Pons (tissue), 1 donor: ENCODE results near the gene EDA.
A peak's percentile ranks its signal among the peaks of the same experiment; 100 is the strongest.
"Not testable (repeated sequence)": the region's sequence is repeated elsewhere in the genome, so short reads cannot be mapped to it uniquely, and the experiment has no call there.

ENCODE experiments used
- DNase-seq: peaks from one replicate; pipeline ENCODE4 v3.0.0-alpha.2; 2016; ENCODE audit warnings: low spot score

Gene EDA

GRCh38 chrX:69959712-69960111, 343.8 kb downstream of the EDA start:
- no peak for DNase-seq

GRCh38 chrX:69961365-69962072, 345.6 kb downstream of the EDA start:
- no peak for DNase-seq

GRCh38 chrX:69968950-69969349, 353.0 kb downstream of the EDA start:
- peak; percentile 1 for DNase-seq

GRCh38 chrX:69969460-69969859, 353.5 kb downstream of the EDA start:
- no peak for DNase-seq

- no peak for DNase-seq
Observed at GRCh38 chrX:69987691-69988090, 371.8 kb downstream of the EDA start.

- DNase-seq: no peak
Observed at GRCh38 chrX:69988955-69989394, 373.1 kb downstream of the EDA start.

GRCh38 chrX:69991685-69992084, 375.8 kb downstream of the EDA start:
- DNase-seq: no peak

GRCh38 chrX:69993494-69993893, 377.6 kb downstream of the EDA start:
- no peak for DNase-seq

- DNase-seq: no peak
Observed at GRCh38 chrX:69995362-69996112, 379.6 kb downstream of the EDA start.

- no peak for DNase-seq
Observed at GRCh38 chrX:69996113-69996468, 380.2 kb downstream of the EDA start.

GRCh38 chrX:69998299-69998698, 382.4 kb downstream of the EDA start:
- DNase-seq: not testable (repeated sequence)

- DNase-seq: no peak
Observed at GRCh38 chrX:70001269-70001668, 385.4 kb downstream of the EDA start.

- no peak for DNase-seq
Observed at GRCh38 chrX:70001708-70002341, 385.9 kb downstream of the EDA start.

GRCh38 chrX:70007946-70008345, 392.0 kb downstream of the EDA start:
- no peak for DNase-seq

GRCh38 chrX:70009049-70009448, 393.1 kb downstream of the EDA start:
- DNase-seq: no peak

- no peak for DNase-seq
Observed at GRCh38 chrX:70009970-70010369, 394.1 kb downstream of the EDA start.

- DNase-seq: no peak
Observed at GRCh38 chrX:70012756-70013155, 396.8 kb downstream of the EDA start.

- no peak for DNase-seq
Observed at GRCh38 chrX:70013466-70014381, 397.8 kb downstream of the EDA start.

- no peak for DNase-seq
Observed at GRCh38 chrX:70016513-70016912, 400.6 kb downstream of the EDA start.

- DNase-seq: no peak
Observed at GRCh38 chrX:70022616-70023015, 406.7 kb downstream of the EDA start.

- no peak for DNase-seq
Observed at GRCh38 chrX:70025464-70025863, 409.6 kb downstream of the EDA start.
